Spinal cord (tissue), 10 donors: ENCODE data around the gene PRDM16. TPM values are rescaled to one million over a fixed set of nuclear protein-coding genes. Genes with fewer than 3 reads are reported as not detected.

Experiments
- DNase-seq, 6 donors: peaks; one replicate each; pipeline versions ENCODE4 v3.0.0 to v3.0.0-alpha.2; 2013 to 2015; ENCODE audit warnings: low spot score in 6 of 6, low read depth in 4 of 6
- H3K27ac ChIP-seq: one replicate; pipeline ENCODE4 v1.5.1; 2013; ENCODE audit warnings: low read depth, low read length, control low read depth
- H3K27me3 ChIP-seq: one replicate; pipeline ENCODE4 v1.6.1; 2013; ENCODE audit warnings: low read length; ENCODE audit not compliant: control insufficient read depth, insufficient read depth
- H3K36me3 ChIP-seq: one replicate; pipeline ENCODE4 v1.6.1; 2013; ENCODE audit warnings: low read length; ENCODE audit not compliant: control insufficient read depth, insufficient read depth
- H3K4me1 ChIP-seq: one replicate; pipeline ENCODE4 v1.6.1; 2013; ENCODE audit warnings: low read length; ENCODE audit not compliant: control insufficient read depth, insufficient read depth
- H3K4me3 ChIP-seq: one replicate; pipeline ENCODE4 v1.5.1; 2013; ENCODE audit warnings: low read depth, low read length, control low read depth
- H3K9me3 ChIP-seq: one replicate; pipeline ENCODE4 v1.6.1; 2013; ENCODE audit warnings: low read length; ENCODE audit not compliant: control insufficient read depth, insufficient read depth
- WGBS: methylation state at CpG from one replicate; pipeline ENCODE4 v1.1.5; 2013; ENCODE audit warnings: missing lambda C conversion rate; ENCODE audit not compliant: insufficient coverage; 5-methylcytosine and 5-hydroxymethylcytosine counted together
- polyA plus RNA-seq, 2 donors: library from polyadenylated mRNA; unstranded; fragments of 120-200 nt; gene quantifications; one replicate each; pipeline ENCODE4 v1.2.1, GENCODE V29; 2013; ENCODE audit not compliant: insufficient read length in 2 of 2
- total RNA-seq, 2 donors: library from RNA; depleted of rRNA in 1 of 2; stranded (reverse); fragments of 120-200 nt in 1 of 2; fragments of >200 nt in 1 of 2; gene quantifications; one replicate each; pipeline versions ENCODE4 v1.2.3 to v1.2.4, GENCODE V29; 2013 to 2014
- donor health status: healthy.

Gene PRDM16
- total and polyA plus RNA-seq, 4 donors: 6.1 to 8.3 (median 7.3) TPM

DNA sequence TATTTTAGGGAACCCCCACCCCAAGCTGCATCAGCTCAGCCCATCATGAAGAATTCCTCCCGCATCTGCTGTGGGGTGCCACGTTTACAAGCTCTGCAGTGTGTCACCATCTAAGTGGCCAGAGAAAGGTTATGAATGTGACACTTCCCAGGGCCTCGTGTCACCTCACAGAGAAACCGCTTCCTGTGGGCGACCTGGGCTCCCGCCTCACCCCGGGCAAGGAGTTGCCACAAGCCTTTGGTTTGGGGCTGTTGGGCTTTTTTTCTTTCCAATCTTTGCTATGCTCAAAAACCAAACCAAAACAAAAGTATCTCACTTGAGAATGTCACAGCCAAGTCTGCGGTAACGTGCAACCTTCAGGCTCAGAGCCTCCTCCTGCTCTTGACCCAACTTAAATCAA lies 303.3 kb downstream of the PRDM16 start:
- H3K9me3 ChIP-seq: no peaks in the 10 kb centered on the region
- WGBS: 91% methylated on average over 9 of the region's 9 CpGs
- H3K36me3 ChIP-seq: peaks cover 12% of the 10 kb centered on the region
- peaks cover 3% of the 10 kb centered on the region for H3K27me3 ChIP-seq
- H3K4me3 ChIP-seq: no peak overlapping the region
- no peak overlapping the region for H3K27ac ChIP-seq
- DNase-seq: no peak
- peaks cover 29% of the 10 kb centered on the region for H3K4me1 ChIP-seq

DNA sequence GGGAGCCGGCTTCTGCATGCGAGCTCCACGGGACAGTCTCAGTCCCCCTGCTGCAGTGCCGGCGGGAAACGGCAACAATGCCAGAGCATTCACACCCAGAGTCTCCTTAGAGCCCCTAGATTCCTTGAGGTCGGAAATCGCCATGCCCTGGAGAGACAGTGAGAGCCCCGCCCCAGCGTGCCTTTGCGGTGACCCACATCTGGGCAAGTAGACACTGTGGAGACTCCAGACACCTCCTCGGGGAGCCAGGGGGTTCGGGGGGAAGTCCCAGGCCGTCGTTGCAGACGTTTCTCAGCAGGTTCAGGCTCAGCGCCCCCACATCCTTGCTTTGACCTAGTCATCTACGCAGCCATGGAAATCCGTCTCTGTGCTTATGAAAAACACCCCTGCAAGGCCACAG lies 304.2 kb downstream of the PRDM16 start:
- DNase-seq: no peak
- H3K36me3 ChIP-seq: peaks cover 12% of the 10 kb centered on the region
- no peaks in the 10 kb centered on the region for H3K9me3 ChIP-seq
- no peak overlapping the region for H3K27ac ChIP-seq
- H3K4me1 ChIP-seq: peaks cover 25% of the 10 kb centered on the region
- peaks cover 1% of the 10 kb centered on the region for H3K27me3 ChIP-seq
- no peak overlapping the region for H3K4me3 ChIP-seq
- WGBS: 86% methylated on average over 19 of the region's 19 CpGs

DNA sequence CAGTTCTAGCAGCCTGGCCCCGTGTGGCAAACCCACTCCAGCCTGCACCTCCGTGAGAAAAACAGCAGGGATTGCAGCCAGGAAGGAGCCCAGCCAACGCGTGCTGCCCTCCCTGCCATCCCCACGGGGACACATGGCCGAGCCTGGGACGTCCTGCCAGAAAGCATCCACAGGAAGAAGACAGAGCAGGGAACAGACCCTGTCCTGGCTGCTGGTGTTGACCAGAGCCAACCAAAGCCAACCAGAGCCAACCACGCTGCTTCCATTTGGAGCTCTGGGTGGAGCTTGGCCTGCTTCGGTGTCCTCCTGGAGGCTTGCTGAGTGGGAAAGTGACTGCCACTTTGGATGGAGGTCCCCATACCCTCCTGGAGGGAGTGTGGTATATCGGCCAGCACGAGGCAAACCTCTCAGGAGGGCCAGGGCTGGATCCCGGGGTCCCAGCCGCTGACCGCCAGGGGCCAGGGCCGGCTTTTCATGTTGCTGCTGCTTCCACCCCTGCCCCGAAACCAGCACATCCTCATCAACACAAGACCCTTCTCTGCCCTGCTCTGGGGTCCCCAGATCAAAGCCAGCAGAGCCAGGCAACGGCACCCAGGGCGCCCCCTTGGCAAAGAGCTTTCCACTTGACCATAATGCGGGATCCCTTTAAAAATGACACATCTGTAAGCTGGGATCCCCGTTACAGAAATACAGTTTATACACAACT lies 304.9 kb downstream of the PRDM16 start:
- H3K27ac ChIP-seq: no peak overlapping the region
- no peak for DNase-seq
- peaks cover 12% of the 10 kb centered on the region for H3K36me3 ChIP-seq
- WGBS: 72% methylated on average over 17 of the region's 20 CpGs
- H3K4me1 ChIP-seq: peaks cover 18% of the 10 kb centered on the region
- no peaks in the 10 kb centered on the region for H3K27me3 ChIP-seq
- no peak overlapping the region for H3K4me3 ChIP-seq
- no peaks in the 10 kb centered on the region for H3K9me3 ChIP-seq

DNA sequence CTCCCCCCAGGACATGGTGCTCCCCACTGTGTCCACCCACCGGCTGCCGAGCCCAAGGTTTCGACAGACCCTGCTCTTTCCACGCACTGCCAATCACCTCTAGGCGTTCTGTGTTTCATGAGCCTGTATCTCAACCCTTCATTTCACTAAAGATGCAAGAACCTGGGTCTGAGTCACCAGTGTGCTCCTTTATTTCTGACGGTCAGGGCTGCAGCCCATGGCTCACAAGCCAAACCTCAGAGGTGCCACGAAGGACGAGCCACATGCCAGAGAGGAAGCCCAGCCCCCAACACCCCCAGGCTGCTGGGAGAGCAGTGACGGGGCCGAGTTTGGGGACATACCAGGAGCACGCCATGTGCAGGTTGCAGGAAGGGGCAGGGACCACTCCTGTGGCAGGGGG lies 306.2 kb downstream of the PRDM16 start:
- no peak overlapping the region for H3K27ac ChIP-seq
- no peaks in the 10 kb centered on the region for H3K9me3 ChIP-seq
- peaks cover 7% of the 10 kb centered on the region for H3K4me1 ChIP-seq
- peaks cover 12% of the 10 kb centered on the region for H3K36me3 ChIP-seq
- WGBS: 80% methylated on average over 11 of the region's 11 CpGs
- no peak overlapping the region for H3K4me3 ChIP-seq
- no peaks in the 10 kb centered on the region for H3K27me3 ChIP-seq
- no peak for DNase-seq

DNA sequence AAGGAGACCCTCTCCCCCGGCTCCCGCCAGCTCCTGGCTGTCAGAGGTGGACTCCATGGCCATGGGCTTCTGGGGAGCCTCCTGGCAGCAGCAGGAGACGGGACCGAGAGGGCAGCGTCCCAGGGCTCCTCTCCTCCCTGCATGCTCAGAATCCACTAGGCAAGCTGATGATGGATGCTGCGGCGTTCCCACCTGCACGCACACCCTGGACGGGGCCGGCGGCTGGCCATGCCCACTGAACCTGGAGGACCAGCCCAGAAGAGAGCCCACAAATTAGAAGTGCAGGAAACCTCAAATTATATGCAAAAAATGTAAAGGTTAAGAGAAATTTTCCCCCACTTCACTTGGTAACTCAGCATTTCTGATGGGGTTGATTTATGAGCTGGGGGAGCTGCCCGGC lies 308.2 kb downstream of the PRDM16 start:
- no peak for DNase-seq
- Histone ChIP-seq H3K27me3 (no peaks in the 10 kb centered on the region), H3K4me3 (no peak overlapping the region), H3K27ac (no peak overlapping the region), H3K36me3 (peaks cover 12% of the 10 kb centered on the region), H3K4me1 (peaks cover 7% of the 10 kb centered on the region), H3K9me3 (no peaks in the 10 kb centered on the region)
- 95% methylated on average over 11 of the region's 12 CpGs for WGBS

DNA sequence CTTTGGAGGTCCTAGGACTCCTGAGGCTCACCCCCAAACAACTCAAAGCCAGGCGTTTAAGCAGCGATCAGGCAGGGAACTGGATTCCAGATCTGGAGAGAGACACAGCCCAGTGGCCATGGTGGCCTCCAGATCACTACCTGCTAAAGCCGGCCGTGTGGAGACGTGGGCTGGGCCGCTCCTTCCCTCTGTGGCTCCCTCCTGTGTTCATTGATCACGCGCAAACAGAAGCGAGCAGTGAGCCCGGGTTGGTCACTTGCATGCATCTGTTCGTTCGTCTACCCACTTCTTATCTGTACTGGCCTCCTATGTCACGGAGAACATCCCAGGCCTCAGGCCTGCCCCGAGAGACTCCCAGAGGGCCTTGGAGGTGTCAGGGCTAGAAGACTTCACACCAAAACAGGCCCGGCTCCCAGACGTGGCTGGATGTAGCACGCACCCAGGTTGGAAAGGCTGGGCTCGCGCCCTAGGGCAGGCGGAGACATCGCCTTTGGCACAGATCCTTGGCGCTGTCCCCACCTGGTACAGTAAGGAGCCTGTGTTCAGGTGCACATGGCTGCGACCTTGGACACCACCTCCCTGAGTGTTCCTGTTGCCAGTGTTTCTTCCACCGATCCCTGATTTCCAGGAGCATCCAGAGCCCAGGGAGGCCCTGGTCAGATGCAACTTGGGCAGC lies 308.7 kb downstream of the PRDM16 start:
- 87% methylated on average over 24 of the region's 24 CpGs for WGBS

DNA sequence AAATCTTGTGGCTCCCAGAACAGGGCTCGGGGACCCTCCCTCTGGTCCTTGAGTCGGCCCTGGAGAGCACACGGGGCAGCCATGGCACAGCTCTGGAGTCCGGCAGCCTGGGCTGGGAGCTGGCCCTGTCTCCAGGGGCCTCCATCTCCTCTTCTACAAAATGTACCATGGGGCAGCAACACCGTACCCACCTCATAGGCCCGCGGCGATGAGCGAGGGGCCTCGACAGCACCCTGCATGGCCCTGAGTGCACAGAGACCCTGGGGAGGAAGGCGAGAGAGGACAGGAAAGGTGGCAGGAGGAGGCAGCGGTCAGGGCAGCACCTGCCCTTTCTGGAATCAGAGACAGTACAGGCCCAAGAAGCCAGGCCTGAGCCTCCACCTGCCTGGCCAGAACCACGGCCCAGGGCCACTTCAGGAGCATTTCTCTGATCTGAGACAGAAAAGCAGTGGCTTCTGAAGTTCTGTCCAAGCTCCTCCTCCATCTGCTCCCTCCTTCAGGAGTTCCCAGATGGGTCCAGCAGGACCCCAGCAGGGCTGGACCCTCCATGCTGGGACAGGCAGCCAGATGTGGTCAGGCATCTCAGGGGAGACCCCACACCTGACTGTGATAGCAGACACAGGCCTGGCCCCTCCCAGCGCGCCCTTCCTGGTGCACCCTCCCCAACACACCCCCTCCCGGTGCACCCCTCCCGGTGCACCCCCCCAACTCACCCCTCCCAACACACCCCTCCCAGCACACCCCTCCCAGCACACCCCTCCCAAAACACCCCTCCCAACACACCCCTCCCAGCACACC lies 309.6 kb downstream of the PRDM16 start:
- Histone ChIP-seq H3K4me1 (peaks cover under 1% of the 10 kb centered on the region), H3K27me3 (no peaks in the 10 kb centered on the region), H3K36me3 (peaks cover 15% of the 10 kb centered on the region), H3K4me3 (no peak overlapping the region), H3K9me3 (no peaks in the 10 kb centered on the region), H3K27ac (no peak overlapping the region)
- no peak for DNase-seq
- 96% methylated on average over 13 of the region's 17 CpGs for WGBS

More for the DNA sequence above, 308.7 kb downstream of the PRDM16 start:
- no peaks in the 10 kb centered on the region for H3K9me3 ChIP-seq
- H3K27ac ChIP-seq: no peak overlapping the region
- H3K4me3 ChIP-seq: no peak overlapping the region
- H3K4me1 ChIP-seq: peaks cover 7% of the 10 kb centered on the region
- peaks cover 17% of the 10 kb centered on the region for H3K36me3 ChIP-seq
- H3K27me3 ChIP-seq: no peaks in the 10 kb centered on the region
- DNase-seq: no peak

DNA sequence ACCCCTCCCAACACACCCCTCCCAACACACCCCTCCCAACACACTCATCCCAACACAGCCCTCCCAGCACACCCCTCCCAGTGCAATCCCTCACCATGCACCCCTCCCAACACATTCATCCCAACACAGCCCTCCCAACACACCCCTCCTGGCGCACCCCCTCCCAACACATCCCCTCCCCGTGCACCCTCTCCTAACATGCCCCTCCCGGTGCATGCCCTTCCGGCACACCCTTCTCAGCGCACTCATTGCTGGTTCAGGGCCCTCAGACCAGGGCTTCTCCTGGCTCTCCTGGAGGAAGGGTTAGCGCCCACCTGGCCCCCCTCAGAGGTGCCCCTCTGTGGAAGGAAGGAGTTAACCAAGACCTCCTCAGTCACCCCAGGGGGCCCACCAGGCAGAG lies 310.9 kb downstream of the PRDM16 start:
- Histone ChIP-seq H3K27ac (no peak overlapping the region), H3K27me3 (no peaks in the 10 kb centered on the region), H3K4me3 (no peak overlapping the region), H3K9me3 (no peaks in the 10 kb centered on the region), H3K4me1 (no peaks in the 10 kb centered on the region), H3K36me3 (peaks cover 6% of the 10 kb centered on the region)
- WGBS: 85% methylated on average over 5 of the region's 6 CpGs
- DNase-seq: no peak

DNA sequence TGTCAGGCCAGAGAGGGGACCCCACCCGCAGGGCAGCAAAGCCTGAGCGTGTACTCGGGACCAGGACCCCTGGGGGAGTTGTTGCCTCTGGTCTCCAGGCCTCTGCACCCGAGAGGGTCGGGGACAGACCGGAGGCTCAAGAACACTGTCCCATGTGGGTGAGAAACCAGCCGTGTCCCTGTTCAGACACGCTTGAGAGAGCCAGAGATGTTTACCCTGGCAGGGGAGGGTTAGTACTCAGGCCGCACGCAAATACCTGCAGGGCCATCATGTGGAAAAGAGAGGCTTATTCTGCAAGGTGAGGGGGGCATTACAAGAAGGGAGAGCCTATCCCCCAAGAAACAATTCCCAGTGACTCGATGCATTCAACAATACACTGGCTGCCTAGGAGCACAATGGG lies 311.5 kb downstream of the PRDM16 start:
- Histone ChIP-seq H3K27ac (no peak overlapping the region), H3K27me3 (no peaks in the 10 kb centered on the region), H3K4me1 (no peaks in the 10 kb centered on the region), H3K9me3 (no peaks in the 10 kb centered on the region), H3K36me3 (peaks cover 9% of the 10 kb centered on the region), H3K4me3 (no peak overlapping the region)
- DNase-seq: no peak
- 85% methylated on average over 10 of the region's 11 CpGs for WGBS
